GM19035 (cell line): ENCODE results near the gene DENND1A.
"Not testable (repeated sequence)": the region's sequence is repeated elsewhere in the genome, so short reads cannot be mapped to it uniquely, and the experiment has no call there.

Experiments used
- ATAC-seq: cut with Tn5 transposase; IDR thresholded peaks from one replicate; pipeline ENCODE4 v1.9.1; 2021; ENCODE audit not compliant: unreplicated experiment

The DENND1A gene

DNA sequence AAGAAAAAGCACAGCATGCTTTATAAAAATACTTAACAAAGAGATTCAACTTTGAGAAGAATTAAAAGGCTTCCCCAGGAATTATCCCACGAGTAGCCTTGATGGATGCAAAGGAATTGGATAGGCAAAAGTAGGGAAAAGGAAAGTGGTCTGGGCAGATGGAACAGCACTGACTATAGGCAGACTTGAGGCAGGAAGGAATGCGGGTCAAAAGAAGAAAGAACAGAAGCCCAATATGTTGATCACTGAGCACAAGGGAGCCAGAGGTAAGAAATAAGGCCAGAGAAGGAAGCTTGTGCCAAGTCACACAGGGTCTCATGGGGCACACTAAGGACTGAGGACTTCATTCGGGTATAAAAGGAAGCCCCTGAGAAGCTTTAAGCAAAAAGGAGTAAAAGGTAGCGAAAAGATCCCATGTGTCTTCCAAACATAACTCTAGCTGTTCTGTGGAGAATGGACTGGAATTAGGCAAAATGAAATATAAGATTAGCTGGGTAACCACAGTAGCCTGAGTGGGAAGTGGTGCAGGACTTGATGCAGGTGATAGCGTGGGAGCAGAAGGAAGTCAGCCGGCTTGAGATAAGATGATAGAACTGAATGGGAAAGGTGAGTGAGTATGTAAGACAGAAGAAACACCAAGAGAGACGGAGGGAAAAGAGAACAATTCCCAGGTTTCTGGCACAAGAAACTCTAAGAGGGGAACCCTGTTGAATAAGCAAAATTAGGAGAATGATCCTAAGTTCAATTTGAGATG lies 106.6 kb downstream of the DENND1A start:
- no peak for ATAC-seq

DNA sequence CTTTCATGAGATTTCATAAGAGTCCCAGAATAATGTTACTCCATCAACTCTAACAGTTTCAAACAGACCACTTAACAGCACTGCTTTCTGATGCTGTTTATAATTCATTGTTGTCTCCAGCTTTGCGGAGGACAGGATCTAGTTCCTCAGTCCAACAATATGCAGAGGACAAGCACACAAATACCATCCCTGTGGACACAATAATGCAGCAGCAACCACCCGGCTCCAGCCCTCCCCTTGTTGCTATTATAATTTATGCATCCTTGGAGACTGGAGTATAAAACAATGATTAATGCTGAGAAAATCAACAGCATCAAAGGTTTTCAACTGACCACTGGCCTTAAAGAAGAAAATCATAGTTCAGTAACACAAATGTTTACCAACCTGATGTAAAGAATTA lies 108.3 kb downstream of the DENND1A start:
- ATAC-seq, result no peak

DNA sequence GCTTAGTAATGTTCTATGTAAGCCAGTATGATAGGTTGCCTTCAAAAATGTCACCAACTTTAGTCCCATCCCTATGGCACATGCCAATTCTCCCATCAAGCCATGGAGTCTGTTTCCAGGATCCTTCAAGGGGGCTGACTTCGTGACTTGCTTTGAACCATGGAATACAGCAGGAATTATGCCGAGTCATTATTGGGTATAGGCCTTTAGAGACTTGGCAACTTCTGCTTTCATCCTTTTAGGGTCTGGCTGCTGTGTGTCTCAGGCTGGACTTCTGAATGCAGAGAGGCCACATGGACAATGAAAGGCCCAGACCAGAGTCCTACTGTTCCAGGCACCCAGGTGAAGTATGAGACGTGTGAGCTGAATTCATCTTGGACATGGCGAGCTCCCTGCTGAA lies 109.8 kb downstream of the DENND1A start:
- ATAC-seq, result no peak

DNA sequence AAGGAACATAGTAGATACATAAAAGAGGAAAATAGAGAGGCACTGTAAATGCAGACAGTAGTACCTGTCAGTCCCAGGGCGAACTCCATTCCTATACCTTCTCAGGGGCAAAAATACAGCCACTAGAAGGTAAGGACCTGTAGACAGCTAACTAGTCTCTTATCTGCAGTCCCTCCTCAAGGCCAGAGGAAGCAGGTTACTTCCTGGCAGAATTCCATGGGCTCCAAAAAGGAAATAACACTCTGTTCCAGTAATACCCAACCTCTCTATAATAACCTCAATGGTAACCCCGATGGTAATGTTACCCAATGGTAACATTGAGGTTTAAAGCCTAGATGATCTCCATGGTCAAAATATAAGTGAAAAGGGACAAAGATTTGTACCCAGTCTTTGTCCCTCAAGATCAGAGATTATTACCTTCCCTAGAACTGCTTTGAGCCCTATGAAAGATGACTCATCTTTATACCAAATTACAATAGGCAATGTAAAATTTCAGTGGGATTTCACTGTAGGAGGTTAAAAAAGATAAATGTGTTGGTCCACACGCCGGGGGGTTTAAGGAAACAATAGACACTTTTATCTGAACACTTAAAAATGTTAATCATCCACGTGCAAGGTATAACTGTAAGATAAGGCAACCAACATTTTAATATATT lies 113.0 kb downstream of the DENND1A start:
- no peak for ATAC-seq

DNA sequence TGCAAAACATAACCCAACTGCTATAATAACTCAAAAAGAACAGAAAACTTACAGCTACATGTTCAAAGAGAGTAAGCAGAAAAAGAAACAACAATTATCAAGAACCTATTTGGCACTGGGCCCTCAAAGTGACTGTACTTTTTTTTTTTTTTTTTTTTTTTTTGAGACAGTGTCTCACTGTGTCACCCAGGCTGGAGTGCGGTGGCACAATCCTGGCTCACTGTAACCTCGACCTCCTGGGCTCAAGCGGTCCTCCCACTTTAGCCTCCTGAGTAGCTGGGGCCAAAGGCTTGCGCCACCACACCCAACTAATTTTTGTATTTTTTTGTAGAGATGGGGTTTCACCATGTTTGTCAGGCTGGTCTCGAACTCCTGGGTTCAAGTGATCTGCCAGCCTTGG lies 114.1 kb downstream of the DENND1A start:
- not testable (repeated sequence) for ATAC-seq

DNA sequence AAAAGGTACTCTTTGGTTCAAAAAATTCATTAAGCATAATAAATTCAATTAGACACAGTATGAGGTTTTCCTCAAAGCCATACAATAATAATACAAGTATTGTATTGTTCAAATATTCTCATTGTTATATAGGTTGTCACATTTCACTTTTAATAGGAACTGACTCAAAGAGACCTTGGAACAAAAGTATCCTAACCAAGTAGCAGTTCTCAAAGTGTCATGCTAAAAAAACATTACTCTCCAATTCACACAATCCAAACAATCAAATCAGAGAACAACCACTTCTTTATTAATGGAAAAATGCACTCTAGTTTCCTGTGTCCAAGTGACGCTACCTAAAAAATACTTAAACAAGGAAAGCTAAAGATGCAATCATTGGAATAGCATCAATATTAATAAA lies 115.4 kb downstream of the DENND1A start:
- ATAC-seq, result no peak

DNA sequence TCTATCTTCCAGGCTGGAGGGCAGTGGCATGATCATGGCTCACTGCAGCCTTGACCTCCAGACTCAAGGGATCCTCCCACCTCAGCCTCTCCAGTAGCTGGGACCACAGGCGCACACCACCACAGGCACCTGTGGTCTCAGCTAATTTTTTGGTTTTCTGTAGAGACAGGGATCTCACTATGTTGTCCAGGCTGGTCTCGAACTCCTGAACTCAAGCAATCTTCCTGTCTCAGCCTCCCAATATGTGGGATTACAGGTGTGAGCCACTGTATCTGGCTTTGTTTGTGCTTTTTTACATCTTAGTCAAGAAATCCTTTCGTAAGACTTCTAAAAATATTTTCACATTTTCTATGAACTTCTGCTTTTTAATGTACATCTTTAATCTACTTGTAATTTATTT lies 116.9 kb downstream of the DENND1A start:
- no peak for ATAC-seq

DNA sequence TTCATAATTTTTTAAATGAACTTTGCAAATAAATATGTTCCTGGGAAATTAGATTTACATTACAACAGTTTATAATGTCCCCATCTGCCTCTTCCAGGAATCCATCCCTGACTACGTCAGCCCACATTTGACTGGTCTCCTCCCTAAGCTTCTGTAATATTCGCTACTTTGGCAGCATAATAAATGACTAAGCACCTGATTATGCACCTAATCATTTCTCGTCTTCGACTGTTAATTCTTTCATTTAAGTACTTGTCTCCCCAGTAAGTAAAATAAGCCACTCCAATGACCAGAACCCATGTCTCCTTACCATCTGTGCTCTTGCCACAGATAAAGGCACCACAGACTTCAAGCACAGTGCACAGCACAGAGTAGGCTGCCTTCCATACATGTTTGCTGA lies 122.7 kb downstream of the DENND1A start:
- ATAC-seq, result no peak

DNA sequence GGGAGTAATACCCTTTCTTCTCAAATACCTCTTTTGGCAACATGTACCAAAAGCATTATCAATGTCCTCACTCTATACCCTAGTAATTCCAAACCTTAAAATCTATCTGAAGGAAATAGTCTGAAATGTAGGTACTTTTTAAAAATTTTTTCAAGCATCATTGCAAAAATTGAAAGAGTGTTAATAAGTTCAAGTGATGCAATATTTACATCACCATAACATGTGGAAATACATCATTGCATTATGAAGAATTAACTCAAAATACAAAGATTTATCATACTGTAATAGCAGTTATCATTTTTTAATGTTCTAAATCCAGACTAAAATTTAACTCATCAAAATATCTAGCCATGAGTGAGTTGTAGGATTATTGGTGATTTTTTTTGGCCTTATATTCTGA lies 123.1 kb downstream of the DENND1A start:
- ATAC-seq, result no peak

DNA sequence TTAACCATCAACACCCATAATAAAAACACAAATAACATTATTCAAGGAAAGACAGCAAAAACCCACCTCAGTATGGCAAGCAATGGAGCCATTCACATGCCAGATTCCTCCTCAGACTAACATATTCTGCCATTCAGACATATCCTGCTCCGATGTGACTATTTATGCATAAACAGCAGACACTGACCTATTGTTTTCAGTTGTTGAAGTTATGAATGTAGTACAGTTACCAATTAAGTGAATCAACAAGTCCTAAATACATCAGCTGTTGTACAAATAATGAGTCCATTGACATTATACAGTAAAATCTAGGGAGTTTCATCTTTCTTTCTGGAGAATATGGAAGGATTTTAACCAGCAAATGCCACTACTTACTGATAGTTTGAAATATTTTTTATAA lies 131.7 kb downstream of the DENND1A start:
- no peak for ATAC-seq

DNA sequence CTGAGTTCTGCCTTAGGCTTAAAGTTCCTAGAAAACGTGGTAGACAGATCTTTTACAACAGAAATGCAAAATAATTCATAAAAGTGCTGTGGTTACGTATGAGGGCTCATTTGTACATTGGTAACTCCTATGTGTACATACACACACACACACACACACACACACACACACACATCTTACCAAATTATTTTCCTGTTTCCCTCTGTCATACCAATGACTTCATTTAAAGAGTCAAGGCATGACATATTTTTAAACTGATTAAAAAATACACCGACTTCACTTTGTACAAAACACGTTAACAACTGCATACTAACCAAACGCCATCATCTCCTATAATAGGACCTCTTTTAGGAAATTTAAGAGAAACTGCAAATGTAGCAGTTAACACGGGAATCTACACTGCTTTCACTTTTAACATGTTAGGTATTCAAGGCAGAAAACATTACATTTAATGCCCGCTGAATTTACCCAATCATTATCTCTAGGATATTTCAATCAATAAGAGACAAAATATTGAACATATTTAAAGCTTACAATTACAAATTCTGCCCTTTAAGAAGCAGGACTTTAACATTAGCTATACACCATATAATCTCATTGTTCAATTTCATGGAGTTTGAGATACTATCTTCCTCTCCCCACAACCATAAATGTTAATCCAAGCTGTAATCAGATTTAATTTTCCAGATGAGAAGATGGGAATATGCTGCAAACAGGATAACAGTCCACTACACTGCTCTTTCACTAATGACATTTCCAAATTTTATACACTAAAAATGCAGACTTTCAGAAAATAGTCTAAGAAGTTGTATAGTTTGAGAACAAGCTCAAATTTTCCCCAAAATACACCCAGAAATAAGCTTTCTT lies 133.1 kb downstream of the DENND1A start:
- no peak for ATAC-seq

DNA sequence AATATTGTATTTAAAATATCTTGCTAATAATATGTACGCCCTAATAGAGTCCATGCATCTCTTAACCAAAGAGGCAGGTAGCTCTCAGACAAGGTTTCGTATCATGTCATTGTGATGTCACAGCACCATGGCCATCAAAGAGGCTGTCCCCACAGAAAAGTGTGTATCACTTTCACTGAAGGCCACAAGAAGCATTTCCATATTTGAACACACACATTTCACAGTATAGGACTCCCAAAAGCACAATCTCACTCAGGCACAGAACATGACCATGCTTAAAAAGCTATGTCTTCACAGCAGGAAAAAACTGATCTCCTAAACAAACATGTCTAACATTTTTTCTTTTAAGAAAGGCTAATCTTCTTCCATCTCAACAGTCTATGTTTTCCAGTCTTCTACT lies 133.8 kb downstream of the DENND1A start:
- no peak for ATAC-seq

DNA sequence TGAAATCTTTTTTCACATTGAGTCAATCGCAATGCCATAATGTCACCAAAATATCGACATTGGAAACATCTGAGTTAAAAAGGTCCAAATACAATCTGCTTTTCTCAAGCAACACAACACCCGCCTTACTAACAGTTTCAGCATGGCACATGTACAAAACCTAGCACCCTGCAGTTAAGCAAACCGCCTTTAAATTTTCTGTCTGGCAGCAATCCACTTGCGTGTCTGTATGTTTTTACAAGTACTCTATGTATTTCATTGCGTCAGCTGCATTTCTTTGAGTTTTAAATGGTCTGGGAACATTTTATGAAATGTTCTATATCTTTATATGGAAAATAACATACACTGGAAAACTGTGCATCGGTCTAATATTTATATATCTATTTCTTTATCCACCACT lies 134.6 kb downstream of the DENND1A start:
- no peak for ATAC-seq

DNA sequence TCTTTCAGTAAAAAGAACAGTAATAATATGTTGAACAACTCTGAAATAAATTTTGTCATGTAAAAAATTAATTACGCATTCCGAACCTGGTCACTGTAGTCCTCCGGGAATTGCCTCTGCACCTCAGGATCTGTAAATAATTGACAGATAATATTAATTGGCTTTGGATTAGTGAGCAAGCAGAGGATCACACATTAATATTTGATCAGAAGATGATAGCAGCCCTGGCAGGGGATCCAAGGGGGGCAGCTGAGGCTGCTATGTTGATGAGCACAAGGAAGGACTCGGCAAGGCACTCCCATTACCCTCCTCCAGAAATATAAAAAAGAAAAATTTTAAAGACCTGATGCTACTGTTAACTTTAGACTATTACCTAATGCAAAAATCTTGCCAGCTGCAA lies 137.4 kb downstream of the DENND1A start:
- ATAC-seq, result no peak

DNA sequence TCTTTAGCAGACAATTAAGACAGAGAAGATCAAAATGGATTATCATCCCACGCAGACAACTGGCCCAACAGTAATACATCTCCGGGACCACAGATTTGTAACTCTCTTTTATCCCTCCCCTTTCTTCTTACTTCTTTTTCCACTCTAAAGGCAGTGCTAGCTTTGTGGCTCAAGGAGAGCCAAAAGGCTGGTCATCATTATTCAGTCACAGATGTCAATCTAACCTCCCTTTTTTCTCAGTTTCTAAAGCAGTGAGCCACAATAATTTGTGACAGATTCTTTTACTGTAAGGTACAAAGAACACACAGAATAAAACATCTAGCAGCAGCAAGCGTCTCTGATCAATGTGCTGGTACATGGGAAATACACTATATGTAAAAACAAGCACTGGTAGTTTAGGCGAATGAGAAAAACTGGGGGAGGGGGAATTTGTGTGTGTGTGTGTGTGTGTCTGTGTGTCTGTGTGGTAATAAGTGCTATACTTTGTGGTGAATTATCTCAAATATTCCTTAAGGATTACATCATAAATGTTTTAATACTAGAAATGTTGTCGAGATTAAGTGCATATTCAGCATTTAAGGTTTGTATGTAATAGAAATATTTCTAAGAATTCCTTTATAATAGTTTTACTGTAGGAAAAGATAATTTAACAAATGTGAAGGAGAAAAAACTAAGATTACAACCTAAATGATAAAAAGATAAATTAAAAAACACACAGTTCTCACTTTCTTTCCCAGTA lies 140.2 kb downstream of the DENND1A start:
- no peak for ATAC-seq

DNA sequence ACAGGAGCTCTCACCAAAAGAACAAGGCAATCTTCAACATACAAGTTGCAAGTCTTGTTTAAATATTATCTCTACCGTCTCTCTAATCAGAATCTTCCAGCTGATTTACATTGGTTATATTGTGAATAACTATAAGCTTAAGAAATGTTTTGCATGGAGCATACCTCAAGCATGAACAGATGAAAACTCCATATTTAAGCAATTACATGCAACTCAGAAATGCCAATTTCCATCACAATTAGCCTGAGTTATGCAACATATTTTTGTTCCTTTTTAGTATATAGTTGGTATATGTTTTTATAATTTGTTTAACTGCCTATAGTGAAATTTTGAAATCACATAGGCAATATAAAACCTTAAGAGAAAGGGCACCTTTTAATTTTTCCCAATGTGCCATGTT lies 142.5 kb downstream of the DENND1A start:
- no peak for ATAC-seq

DNA sequence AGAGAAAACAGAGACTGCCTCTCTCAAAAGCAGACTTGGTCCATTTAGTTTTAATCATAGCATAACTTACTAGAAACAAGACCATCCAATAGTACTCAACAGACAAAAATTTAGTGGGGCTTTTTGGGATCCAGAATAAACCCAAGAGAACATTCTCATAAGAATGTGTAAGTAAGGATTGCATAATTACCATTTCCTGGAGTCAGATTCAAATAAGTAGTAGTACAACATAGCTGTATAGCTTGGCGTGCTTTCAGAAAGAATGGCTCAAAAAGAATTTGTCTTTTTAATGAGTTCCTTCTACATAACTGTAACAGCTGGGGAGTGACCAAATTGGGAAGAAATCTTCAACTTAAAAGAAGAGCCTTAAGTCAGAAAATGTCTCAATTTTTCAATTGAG lies 145.4 kb downstream of the DENND1A start:
- no peak for ATAC-seq

DNA sequence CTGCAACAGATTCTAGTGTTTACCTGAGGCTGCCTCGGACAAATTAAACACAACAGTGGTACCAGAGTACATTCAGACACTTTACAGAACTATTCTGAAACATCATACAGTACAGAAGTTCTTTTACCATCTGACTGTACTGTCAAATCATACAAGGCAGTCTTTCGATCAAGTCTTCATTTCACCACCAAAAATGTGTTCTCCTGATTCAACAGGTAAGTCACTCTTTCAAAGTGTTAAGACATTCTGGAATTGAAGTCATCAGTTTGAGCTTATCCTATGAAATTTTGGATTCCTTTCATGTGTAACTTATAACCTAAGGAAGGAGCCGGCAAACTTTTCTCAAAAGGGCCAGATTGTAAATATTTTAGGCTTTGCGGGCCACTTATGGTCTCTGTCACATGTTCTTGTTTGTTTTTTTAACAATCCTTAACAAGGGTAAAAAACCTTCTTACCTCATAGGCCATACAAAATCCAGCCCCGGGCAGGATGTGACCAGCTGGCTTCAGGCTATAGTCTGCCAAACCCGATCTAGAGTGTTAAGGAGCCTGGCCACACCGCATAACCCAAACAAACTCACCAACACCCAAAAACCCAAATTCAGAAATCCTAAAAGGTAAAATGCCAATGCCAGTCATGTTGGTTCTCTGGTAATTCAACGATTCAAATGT lies 151.6 kb downstream of the DENND1A start:
- no peak for ATAC-seq

DNA sequence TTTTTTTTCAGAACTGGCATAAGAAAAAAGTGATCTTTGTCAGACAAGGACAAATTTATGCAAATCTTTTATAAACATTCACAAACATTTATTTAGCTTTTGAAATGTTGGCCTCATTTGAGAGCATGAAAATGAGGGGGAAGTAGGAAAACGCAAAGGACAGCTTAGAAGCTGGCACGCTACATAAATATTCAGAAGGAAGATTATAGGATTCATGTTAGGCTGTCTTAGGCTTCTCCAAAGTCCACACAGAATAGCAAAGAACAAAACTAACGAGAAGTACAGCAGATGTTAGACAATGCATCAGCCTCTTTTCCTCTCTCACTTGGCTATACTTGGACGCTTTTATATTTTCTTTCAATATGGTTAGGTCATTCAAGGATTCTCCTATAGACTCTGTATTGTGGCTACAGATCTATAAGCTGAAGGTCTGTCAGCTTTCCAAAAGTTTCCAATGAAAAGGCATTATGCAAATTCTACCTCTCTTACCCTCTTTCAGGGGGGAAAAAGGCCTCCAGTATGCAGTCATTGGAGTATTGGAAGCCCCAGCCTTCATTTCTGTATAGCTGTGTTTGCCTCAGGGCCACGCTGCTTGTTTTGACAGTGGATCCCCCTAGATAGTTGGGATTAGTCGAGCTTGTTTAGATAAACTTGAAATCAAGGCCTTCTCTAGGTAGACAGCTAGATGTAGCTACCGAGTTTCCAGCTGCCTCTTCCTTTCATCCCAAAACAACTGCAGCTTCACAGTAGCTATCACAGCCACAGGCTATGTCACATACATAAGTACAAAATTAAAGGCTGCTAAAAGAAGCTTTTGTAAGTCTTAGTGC lies 153.0 kb downstream of the DENND1A start:
- no peak for ATAC-seq
